NCI-H146 (cell line): ENCODE measurements around the gene GRAMD1B.
"Not testable (repeated sequence)": the region's sequence is repeated elsewhere in the genome, so short reads cannot be mapped to it uniquely, and the experiment has no call there.

ENCODE experiments used
- DNase-seq: peaks from one replicate; lab custom pipeline; 2025; lab: John Stamatoyannopoulos, UW

The GRAMD1B gene

DNA sequence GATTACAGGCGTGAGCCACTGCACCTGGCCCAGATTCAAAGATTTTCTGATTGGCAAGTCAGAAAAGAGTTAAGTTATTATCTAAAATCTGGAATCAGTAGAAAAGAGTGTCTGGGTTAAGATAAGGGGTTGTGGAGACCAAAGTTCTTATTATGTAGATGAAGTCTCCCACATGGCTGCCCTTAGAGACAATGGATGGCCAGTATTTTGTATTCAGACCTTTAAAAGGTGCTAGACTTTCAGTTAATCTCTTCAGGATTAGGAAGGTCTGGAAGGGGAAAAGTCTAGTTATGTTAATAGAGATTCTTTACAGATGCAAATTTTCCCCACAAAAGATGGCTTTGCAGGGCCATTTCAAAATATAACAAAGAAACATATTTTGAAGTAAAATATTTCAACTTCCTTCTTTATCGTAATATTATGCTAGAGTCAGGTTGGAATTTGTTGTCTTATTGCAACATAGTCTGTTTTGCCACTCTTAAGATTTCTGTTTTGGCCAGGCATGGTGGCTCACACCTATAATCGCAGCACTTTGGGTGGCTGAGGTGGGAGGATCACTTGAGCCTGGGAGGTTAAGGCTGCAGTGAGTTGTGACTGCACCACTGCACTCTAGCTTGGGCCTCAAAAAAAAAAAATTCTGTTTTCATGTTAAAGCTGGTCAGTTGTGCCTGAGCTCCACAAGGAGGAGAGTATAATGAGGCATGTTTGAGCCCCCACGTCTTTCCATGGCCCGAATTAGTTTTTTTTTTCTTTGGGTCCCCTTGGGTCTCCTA lies 14.0 kb downstream of the GRAMD1B start:
- DNase-seq, result no peak

GRCh38 chr11:123448823-123449222 lies 18.8 kb downstream of the GRAMD1B start:
- no peak for DNase-seq

GRCh38 chr11:123449436-123449835 lies 19.4 kb downstream of the GRAMD1B start:
- no peak for DNase-seq

DNA sequence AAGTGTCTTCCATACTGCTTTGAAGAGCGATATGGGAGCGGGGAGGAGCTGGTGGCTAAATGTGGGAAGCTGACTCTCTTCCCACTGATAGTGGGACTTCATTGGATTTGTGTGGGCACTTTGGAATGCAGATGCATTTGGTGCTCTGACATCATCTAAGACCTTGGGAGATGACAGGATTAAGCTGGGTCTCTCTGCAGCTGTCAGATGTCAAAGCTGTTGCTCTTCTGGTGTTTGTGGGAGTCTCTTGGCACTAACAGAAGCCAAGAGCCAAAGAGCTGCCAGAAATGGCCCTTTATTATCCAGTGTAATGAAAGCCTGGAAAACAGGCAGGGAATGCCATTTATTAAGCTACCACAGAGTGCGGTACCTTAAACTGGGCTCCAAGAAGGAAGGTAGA lies 20.6 kb downstream of the GRAMD1B start:
- DNase-seq, result no peak

GRCh38 chr11:123451183-123451781 lies 21.2 kb downstream of the GRAMD1B start:
- DNase-seq, result no peak

DNA sequence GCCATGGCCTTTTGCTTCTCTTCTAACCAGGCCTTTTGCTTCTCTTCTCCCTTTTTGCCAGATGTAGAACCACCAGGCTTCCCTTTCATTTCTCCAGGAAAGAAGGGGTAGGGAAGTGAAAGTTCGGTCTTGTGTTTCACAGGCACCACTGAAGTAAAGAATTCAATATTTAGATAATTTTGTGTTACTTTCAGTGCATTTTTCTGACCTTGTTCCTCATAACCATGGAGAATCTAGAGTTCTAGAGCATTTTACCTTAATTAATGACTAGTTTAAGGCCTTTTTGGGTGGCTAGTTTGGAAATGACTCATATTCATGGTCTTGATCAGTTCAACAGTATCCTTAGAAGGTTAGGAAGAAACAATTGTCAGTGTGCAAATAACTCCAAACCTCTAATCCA lies 22.7 kb downstream of the GRAMD1B start:
- DNase-seq, result no peak

DNA sequence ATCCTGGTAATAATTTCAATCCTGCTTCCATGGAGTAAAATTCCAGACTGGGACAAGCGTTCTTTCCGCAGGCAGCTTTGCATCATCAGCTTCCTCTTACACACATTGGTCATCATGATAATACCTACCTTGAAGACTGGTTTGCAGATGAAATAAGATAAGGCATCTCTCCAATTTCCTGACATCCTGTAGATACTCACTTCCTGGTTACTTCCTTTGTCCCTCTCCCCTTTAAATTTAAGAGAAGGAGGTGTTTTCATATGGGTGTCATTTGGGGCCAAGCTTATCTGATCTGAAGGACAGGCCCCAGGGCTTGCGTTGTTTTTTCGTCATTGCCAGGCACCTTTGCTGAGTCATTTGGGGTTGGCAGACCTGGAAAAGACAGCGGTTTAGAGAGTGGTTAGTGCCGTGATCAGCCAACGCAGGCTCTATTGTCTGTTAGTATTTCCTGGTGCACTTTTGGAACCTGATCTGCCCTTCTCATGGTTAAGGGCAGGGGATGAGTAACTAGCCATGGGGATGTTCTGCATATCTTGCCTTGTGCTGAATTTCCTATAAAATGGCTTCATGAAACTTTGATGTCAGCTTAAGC lies 24.1 kb downstream of the GRAMD1B start:
- no peak for DNase-seq

DNA sequence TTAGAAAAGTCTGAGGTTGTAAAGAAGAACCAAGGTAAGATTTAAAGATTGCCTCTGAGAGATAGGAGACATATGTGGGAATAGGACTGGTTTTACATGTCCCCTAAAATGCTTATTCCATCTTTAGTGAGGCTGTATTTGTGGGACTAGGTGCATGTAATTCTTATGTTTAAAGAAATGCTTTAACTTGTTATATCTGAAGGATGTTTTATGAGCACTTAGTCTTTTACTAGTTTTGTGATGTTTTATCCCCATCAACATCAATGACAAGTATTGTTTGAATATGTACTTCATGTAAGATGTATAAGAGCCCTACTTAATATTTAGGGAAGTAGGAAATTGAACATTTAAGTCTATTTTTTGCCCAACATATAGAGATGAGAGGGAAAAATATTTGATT lies 24.7 kb downstream of the GRAMD1B start:
- no peak for DNase-seq

GRCh38 chr11:123456448-123456847 lies 26.4 kb downstream of the GRAMD1B start:
- not testable (repeated sequence) for DNase-seq

DNA sequence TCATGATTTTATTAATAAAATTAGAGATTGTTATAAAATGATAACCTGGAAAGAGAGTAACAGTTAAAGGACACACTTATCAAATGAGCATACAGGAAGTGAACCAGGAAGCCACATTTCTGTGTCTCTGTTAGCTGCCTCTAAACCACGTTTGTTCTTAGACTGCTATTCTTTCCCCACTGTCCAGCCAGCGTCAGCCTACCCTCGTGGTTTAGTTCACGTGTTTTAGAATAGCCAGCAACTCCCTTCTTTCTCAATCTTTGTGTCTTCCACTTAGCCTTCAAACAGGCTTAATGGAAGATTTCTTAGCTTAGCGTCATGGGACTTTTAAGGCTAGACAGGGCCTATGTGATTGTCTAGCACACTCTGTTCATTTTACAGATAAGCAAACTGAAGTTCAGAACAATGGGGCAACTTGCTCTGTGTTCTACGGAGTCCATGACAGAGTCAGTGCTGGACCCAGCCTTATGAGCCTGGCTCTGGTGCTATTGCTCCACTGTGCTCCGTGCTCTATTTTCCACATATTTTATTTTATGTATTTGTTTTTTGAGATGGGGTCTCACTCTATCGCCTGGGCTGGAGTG lies 27.2 kb downstream of the GRAMD1B start:
- no peak for DNase-seq

DNA sequence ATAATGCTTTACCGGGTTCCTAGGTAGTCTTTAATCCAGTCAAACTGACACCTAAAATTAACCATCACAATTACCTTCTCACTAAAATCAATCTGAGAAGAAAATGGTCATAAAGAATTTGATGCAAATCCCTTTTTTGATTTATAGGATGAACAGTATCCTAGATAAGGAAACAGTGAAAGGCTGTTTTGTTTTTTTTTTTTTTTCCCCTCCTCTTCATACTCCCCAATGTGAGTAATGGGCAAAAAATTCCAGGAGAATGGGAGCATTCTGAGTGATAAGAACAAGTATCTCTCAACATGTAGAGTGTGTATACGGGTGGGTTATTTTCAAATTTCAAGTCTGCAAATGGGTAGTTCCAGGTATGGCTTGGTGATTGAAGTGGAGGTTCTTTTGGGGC lies 28.4 kb downstream of the GRAMD1B start:
- DNase-seq, result no peak

- no peak for DNase-seq
These were observed 30.1 kb downstream of the GRAMD1B start for GRCh38 chr11:123460012-123460700.

- DNase-seq, result no peak
These were observed 31.1 kb downstream of the GRAMD1B start for GRCh38 chr11:123461164-123461563.

DNA sequence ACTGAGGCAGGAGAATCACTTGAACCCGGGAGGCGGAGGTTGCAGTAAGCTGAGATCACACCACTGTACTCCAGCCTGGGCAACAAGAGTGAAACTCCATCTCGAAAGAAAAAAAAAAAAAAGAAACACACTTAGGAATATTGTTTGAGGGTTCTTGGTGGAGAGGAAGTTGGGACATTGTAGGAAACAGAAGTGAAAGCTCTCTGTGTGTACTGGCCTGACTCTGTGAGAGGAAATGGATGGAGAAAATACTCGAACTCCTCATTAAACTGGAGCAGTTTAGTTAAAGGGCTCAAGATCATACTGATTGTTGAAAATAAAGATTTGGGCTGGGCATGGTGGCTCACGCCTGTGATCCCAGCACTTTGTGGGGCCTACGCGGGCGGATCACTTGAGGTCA lies 35.6 kb downstream of the GRAMD1B start:
- DNase-seq, result not testable (repeated sequence)

DNA sequence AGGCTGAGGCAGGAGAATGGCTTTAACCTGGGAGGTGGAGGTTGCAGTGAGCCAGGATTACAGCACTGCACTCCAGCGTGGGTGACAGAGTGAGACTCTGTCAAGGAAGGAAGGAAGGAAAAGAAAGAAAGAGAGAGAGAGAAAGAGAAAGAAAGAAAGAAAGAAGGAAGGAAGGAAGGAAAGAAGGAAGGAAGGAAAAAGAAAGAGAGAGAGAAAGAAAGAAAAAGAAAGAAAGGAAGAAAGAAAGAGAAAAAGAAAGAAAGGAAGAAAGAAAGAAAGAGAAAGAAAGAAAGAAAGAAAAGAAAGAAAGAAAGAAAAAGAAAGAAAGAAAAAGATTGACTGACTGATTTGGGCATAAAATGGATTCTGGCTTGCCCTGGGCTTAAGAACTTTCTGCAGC lies 36.1 kb downstream of the GRAMD1B start:
- DNase-seq, result not testable (repeated sequence)

- DNase-seq, result no peak
These were observed 39.0 kb downstream of the GRAMD1B start for GRCh38 chr11:123469089-123469488.

DNA sequence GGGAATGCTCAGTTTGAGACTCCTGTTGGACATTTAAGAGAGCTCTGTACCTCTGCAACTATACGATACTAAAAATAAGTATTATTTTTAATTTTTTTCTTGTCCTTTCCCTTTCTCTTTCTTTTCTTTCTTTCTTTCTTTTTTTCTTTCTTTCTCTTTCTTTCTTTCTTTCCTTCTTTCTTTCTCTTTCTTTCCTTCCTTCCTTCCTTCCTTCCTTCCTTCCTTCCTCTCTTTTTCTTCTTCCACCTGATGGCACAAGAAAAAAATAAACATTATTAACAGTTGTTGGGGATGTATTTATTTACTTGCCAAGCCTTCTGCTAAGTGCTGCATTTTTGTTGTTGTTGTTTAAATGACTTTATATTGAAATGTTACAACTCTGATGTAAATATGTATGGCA lies 39.5 kb downstream of the GRAMD1B start:
- DNase-seq, result no peak

GRCh38 chr11:123470842-123471241 lies 40.8 kb downstream of the GRAMD1B start:
- no peak for DNase-seq

DNA sequence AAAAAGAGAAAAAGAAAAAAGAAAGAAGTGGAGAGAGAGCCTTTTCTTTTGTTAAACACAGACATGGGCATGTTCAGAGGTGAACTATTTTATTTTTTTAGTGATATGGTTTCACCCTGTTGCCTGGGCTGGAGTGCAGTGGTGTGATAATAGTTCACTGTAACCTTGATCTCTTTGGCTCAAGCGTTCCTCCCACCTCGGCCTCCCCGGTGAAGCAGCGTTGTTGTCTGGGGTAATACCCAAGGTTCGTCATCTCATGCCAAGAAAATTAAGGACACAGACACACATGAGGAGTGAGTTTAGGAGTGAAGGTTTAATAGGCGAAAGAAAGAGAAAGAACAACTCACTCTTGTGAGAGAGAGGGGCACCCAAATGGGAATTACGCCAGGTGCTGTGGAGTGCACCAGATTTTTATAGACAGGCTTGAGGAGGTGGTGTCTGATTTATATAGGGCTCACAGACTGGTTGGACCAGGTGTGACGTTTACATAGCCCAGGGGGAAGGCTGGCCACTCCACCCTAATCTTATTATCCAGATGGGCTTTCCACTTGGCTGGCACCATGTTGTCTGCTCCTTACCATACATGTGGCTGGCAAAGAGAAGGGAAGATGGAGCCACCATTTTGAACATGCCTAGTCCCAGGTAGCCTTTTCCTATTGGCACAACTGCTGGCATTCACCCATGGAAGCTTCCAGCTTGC lies 42.3 kb downstream of the GRAMD1B start:
- DNase-seq, result no peak

DNA sequence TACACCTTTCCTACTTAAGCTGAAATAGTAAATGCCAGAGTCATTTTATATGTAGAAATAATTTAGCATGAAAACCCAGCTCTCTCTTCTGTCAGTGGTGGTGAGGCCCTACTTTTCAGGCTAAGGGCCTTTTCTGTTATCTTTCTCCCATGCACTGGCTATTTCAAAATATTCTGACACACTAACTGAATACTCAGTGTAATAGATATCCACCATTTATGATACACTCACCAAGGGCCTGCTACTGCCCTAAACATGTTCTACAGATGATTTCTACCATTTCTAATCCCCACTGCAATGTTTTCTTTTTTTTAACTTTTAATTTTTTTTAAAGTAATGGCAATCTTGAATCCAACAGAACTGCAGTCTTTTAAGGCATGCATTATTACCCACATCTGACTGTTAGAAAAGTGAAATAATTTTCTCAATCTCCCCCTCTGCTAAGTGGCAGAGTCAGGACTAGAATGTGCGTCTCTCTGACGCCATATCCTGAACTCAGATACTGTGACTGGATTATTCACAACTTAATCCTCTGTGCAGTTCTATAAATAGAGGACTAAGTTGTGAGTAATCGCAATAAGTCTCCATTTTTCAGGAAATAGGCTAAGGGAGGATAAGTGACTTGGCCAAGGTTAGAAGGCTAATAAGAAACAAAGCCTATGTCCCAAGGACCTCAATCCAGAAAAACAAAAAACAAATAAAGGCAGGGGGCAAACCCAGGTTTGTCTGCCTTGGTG lies 44.0 kb downstream of the GRAMD1B start:
- DNase-seq, result no peak

- DNase-seq, result no peak
These were observed 44.9 kb downstream of the GRAMD1B start for GRCh38 chr11:123474994-123475393.
